Hepatocyte (in vitro differentiated cells): ENCODE data around the gene SLC7A14. TPM values are rescaled to one million over a fixed set of nuclear protein-coding genes. Genes with fewer than 3 reads are reported as not detected.

Source experiments
- DNase-seq: peaks from one replicate; pipeline ENCODE4 v3.0.0-alpha.2; 2016; ENCODE audit warnings: low spot score
- H2AFZ ChIP-seq: fragments of 200-600 bp; sonication (generic); 2 replicates; pipeline ENCODE4 v1.6.0; 2016; ENCODE audit warnings: antibody characterized with exemption, mild to moderate bottlenecking
- H3K27ac ChIP-seq: fragments of 200-600 bp; sonication (generic); 2 replicates; pipeline ENCODE4 v1.5.1; 2016; ENCODE audit warnings: mild to moderate bottlenecking
- H3K27me3 ChIP-seq: fragments of 200-600 bp; sonication (generic); 2 replicates; pipeline ENCODE4 v1.6.1; 2016
- H3K36me3 ChIP-seq: fragments of 200-600 bp; sonication (generic); replicated peaks from 2 replicates; pipeline ENCODE4 v1.5.1; 2016; ENCODE audit warnings: low read depth; ENCODE audit not compliant: insufficient read depth
- H3K4me1 ChIP-seq: fragments of 200-600 bp; sonication (generic); 2 replicates; pipeline ENCODE4 v1.5.1; 2016; ENCODE audit warnings: mild to moderate bottlenecking, moderate library complexity; ENCODE audit not compliant: insufficient read depth
- H3K4me2 ChIP-seq: fragments of 200-600 bp; sonication (generic); 2 replicates; pipeline ENCODE4 v1.6.0; 2016
- H3K4me3 ChIP-seq: fragments of 200-600 bp; sonication (generic); 2 replicates; pipeline ENCODE4 v1.5.1; 2016; ENCODE audit warnings: mild to moderate bottlenecking
- H3K79me2 ChIP-seq: fragments of 200-600 bp; sonication (generic); 2 replicates; pipeline ENCODE4 v1.6.0; 2017; ENCODE audit warnings: mild to moderate bottlenecking
- H3K9me2 ChIP-seq: fragments of 200-600 bp; sonication (generic); replicated peaks from 2 replicates; pipeline ENCODE4 v1.6.0; 2017; ENCODE audit warnings: mild to moderate bottlenecking; ENCODE audit not compliant: insufficient read depth
- H3K9me3 ChIP-seq: fragments of 200-600 bp; sonication (generic); 2 replicates; pipeline ENCODE4 v1.5.1; 2016; ENCODE audit warnings: low read depth, mild to moderate bottlenecking
- H4K20me1 ChIP-seq: fragments of 200-600 bp; sonication (generic); 2 replicates; pipeline ENCODE4 v1.6.0; 2016; ENCODE audit warnings: mild to moderate bottlenecking; ENCODE audit not compliant: insufficient read depth, poor library complexity, severe bottlenecking
- EZH2 ChIP-seq: fragments of 200-600 bp; sonication (generic); IDR thresholded peaks from 2 replicates; pipeline ENCODE4 v1.6.1; 2016; ENCODE audit warnings: antibody characterized with exemption, mild to moderate bottlenecking, borderline replicate concordance
- EZH2phosphoT487 ChIP-seq: fragments of 200-600 bp; sonication (generic); IDR thresholded peaks from one replicate; pipeline ENCODE4 v1.6.1; 2018; ENCODE audit warnings: antibody characterized with exemption, mild to moderate bottlenecking, low read depth, moderate library complexity; ENCODE audit not compliant: unreplicated experiment, severe bottlenecking
- WGBS: methylation state at CpG from one replicate; pipeline ENCODE4 v1.1.6; 2016; ENCODE audit warnings: low lambda C conversion rate; ENCODE audit errors: missing lambda C conversion rate; 5-methylcytosine and 5-hydroxymethylcytosine counted together
- polyA plus RNA-seq: library from polyadenylated mRNA; unstranded; fragments of >200 nt; fragmentation: Nextera tagmentation; extraction: Ambion mirVana; gene quantifications from 2 replicates; pipeline ENCODE4 v1.2.1, GENCODE V29; 2016
- total RNA-seq: library from RNA; depleted of rRNA; stranded (reverse); fragments of >200 nt; gene quantifications from 2 replicates; pipeline ENCODE4 v1.2.3, GENCODE V29; 2014
- TF ChIP-seq, protein P1 (sequence below): fragments of 200-600 bp; sonication (generic); IDR thresholded peaks from 2 replicates; pipeline ENCODE4 v1.5.1; 2016; ENCODE audit warnings: antibody characterized with exemption, mild to moderate bottlenecking; ENCODE audit not compliant: poor library complexity

Gene SLC7A14
- total and polyA plus RNA-seq, 2 experiments from 2014 or later, result 0.10 TPM; not detected in 1

DNA sequence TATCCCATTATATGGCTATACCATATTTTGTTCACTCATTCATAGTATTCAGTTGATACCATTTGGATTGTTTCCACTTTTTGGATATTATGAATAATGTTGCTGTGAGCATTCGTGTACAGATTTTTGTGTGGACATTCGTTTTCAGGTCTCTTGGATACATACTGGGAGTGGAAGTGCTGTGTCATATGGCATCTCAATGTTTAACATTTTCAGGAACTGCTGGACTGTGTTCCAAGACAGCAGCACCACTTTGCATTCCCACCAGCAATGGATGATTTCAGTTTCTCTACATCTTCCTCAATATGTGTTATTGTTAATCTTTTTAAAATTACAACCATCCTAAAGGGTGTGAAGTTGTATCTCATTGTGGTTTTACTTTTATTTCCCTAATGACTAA is 34.6 kb downstream of the SLC7A14 start:
- H2AFZ ChIP-seq, result no peak overlapping the region
- no peaks in the 10 kb centered on the region for H4K20me1 ChIP-seq
- H3K79me2 ChIP-seq, result no peaks in the 10 kb centered on the region
- no peak overlapping the region for H3K4me2 ChIP-seq
- WGBS, result 87% methylated on average over 2 of the region's 2 CpGs
- no peak for DNase-seq
- H3K9me2 ChIP-seq, result no peaks in the 10 kb centered on the region
- H3K9me3 ChIP-seq, result no peaks in the 10 kb centered on the region
- TF ChIP-seq, protein P1, sequence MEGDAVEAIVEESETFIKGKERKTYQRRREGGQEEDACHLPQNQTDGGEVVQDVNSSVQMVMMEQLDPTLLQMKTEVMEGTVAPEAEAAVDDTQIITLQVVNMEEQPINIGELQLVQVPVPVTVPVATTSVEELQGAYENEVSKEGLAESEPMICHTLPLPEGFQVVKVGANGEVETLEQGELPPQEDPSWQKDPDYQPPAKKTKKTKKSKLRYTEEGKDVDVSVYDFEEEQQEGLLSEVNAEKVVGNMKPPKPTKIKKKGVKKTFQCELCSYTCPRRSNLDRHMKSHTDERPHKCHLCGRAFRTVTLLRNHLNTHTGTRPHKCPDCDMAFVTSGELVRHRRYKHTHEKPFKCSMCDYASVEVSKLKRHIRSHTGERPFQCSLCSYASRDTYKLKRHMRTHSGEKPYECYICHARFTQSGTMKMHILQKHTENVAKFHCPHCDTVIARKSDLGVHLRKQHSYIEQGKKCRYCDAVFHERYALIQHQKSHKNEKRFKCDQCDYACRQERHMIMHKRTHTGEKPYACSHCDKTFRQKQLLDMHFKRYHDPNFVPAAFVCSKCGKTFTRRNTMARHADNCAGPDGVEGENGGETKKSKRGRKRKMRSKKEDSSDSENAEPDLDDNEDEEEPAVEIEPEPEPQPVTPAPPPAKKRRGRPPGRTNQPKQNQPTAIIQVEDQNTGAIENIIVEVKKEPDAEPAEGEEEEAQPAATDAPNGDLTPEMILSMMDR, result no peak
- TF ChIP-seq EZH2 (no peak), EZH2phosphoT487 (no peak)
- H3K4me3 ChIP-seq, result no peak overlapping the region
- no peaks in the 10 kb centered on the region for H3K4me1 ChIP-seq
- H3K36me3 ChIP-seq, result no peaks in the 10 kb centered on the region
- no peaks in the 10 kb centered on the region for H3K27me3 ChIP-seq
- H3K27ac ChIP-seq, result no peak overlapping the region

DNA sequence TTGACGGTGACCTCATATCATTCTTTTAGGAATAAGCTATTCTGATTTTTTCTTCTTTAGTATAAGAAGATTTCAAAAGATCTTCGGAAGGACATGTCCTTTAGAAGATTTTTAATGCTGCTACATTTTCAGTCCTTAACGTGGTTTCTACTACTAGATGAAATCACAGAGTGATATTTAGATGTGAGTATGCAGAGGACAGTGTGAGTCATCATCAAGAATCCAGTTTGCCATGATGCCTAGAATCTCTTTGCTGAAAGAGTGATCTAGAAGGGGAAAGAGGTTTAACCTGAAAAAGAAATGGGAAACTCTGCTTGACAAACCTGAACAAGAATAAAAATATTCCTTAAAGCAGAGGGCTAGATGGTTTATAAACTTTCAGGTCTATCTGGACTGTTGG is 43.2 kb downstream of the SLC7A14 start:
- peaks cover 6% of the 10 kb centered on the region for H3K27me3 ChIP-seq
- H3K4me2 ChIP-seq, result no peak overlapping the region
- TF ChIP-seq EZH2phosphoT487 (no peak), EZH2 (no peak)
- TF ChIP-seq, protein P1, result no peak
- no peaks in the 10 kb centered on the region for H4K20me1 ChIP-seq
- H3K9me3 ChIP-seq, result no peaks in the 10 kb centered on the region
- H3K36me3 ChIP-seq, result no peaks in the 10 kb centered on the region
- DNase-seq, result no peak
- no peak overlapping the region for H2AFZ ChIP-seq
- WGBS, result 97% methylated on average over 3 of the region's 3 CpGs
- no peak overlapping the region for H3K4me3 ChIP-seq
- no peaks in the 10 kb centered on the region for H3K4me1 ChIP-seq
- H3K79me2 ChIP-seq, result no peaks in the 10 kb centered on the region
- no peaks in the 10 kb centered on the region for H3K9me2 ChIP-seq
- no peak overlapping the region for H3K27ac ChIP-seq

DNA sequence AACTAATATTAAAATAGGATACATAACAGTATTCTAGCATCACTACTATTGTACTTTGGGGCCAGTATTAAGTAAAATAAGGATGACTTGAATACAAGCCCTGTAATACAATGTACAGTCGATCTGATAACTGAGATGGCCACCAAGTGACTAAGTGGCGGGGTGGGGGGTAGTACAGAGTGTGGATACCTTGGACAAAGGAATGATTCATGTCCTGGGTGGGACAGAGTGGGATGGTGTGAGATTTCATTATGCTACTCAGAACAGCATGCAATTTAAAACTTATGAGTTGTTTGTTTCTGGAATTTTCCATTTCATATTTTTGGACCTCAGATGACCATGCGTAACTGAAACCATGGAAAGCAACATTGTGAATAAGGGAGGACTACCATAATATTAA is 46.0 kb downstream of the SLC7A14 start:
- TF ChIP-seq EZH2, result no peak
- no peak for TF ChIP-seq EZH2phosphoT487
- TF ChIP-seq, protein P1, result no peak
- H3K36me3 ChIP-seq, result no peaks in the 10 kb centered on the region
- 86% methylated on average over 3 of the region's 3 CpGs for WGBS

DNA sequence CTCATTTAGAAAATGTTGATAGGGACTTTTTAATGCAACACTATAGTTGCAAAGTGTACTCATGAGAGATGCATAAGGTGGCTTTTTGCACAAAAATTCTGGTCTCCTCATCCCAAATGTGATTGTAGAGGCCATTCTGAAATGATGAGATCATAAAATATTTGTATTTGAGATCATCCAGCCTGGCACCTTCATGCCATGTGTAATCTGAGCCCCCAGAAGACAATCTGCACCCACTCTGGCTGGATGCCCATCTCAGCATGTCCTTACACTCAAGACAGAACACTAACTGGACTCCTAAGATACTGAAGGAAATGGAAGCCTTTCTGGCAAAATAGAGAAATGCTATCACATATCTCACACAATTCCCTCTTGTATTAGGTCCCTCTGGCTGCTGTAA is 49.2 kb downstream of the SLC7A14 start:
- H3K4me3 ChIP-seq, result no peak overlapping the region
- TF ChIP-seq, protein P1, result no peak
- no peak for TF ChIP-seq EZH2phosphoT487
- no peak for TF ChIP-seq EZH2
- no peak for DNase-seq

More for the DNA sequence above, 46.0 kb downstream of the SLC7A14 start:
- Histone ChIP-seq H3K9me3 (no peaks in the 10 kb centered on the region), H3K4me1 (no peaks in the 10 kb centered on the region), H4K20me1 (no peaks in the 10 kb centered on the region), H3K79me2 (no peaks in the 10 kb centered on the region), H3K4me2 (no peak overlapping the region), H3K9me2 (no peaks in the 10 kb centered on the region), H3K4me3 (no peak overlapping the region), H3K27ac (no peak overlapping the region), H2AFZ (no peak overlapping the region), H3K27me3 (peaks cover 2% of the 10 kb centered on the region)
- DNase-seq, result no peak

More for the DNA sequence above, 49.2 kb downstream of the SLC7A14 start:
- Histone ChIP-seq H3K27me3 (no peaks in the 10 kb centered on the region), H2AFZ (no peak overlapping the region), H3K79me2 (no peaks in the 10 kb centered on the region), H3K4me1 (no peaks in the 10 kb centered on the region), H3K9me3 (no peaks in the 10 kb centered on the region), H3K27ac (no peak overlapping the region), H3K4me2 (no peak overlapping the region), H4K20me1 (no peaks in the 10 kb centered on the region), H3K9me2 (no peaks in the 10 kb centered on the region), H3K36me3 (no peaks in the 10 kb centered on the region)
